Activated T-cell treated with anti-CD3 and anti-CD28 coated beads, Interleukin-2, amount 50 U/mL, for 1 hour (primary cell): ENCODE results near the gene FARP1.

Source experiments
- DNase-seq: peaks from one replicate; pipeline ENCODE4 v3.0.0-alpha.2; 2020

Gene FARP1

DNA sequence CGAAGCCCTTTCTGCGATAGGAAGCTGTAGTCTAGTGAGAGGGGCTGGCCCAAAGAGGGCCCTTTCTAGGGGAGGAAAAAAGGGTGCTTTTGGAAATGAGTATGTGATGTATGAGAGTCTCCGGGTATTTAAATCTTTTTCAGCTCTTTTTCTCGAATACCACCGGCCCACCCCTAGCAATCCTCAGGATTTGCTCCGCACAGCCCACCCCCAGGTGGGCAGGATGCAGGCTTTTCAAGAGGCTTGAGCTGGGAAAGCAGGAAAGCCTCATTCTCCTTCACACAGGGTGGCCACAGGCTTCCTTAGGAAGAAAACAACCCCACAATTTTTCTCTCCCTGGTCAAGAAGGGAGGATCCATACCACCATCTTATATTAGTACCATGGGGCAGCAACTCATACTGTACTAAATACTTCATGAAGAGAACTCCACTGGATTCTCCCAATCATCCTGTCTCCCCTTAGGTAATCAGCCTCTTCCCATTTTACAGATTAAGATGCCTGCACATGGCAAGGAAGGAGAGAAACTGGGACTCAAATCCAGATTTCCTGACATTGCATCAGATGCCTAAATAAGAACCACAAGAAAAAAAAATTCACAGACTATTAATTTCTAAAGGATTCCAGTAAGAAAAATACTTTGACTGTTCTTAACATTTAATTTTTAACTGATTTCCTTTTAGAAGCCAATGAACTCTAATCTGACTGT is 349.6 kb downstream of the FARP1 start:
- no peak for DNase-seq

DNA sequence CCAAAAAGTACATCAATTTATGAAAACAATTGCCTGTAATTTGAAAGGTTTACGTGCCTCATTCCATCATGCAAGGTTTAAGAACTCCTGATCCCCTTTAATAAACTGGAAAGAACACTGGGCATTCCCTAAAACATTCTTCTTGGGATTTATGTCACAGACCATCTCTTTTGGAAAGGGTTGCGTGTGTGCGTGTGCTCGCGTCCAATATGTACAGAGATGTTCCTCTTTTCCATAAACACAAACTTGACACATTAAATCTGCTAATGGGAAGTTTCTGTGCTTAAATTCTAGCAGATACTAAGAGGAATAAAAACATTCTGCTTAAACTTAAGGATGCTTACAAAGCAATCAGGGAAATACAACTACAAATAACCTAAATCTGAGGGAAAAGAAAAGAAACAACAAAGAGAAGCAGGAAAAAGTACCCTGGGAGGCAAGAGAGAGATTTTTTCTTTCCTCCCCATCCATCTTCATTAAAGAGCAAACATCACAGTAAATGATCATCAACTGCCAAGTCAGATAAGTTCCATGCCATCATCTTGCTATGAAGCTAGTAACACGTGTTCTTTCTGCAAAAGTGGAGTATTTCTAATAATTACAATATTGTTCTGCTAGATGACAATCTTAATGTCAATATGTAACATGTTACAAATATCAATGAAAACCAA is 350.3 kb downstream of the FARP1 start:
- DNase-seq, result no peak

DNA sequence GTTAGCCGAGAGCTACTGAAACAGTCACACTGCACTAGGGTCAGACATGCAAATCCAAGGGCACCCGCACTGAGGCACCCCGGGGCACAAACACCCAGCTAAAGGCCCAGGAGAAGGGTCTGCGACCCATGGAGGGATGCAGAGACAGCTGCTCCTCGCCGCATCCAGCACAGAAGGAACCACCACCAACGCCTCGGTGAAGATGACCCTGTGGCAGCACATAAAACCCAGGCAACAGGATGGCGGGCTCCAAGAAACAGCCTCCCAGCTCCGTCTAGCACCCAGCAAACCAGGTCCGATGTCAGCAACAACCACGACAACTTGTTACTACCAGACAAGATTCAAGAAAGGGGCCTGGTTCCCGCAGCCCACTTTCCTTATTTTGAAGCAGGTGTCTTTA is 351.9 kb downstream of the FARP1 start:
- DNase-seq, result no peak

DNA sequence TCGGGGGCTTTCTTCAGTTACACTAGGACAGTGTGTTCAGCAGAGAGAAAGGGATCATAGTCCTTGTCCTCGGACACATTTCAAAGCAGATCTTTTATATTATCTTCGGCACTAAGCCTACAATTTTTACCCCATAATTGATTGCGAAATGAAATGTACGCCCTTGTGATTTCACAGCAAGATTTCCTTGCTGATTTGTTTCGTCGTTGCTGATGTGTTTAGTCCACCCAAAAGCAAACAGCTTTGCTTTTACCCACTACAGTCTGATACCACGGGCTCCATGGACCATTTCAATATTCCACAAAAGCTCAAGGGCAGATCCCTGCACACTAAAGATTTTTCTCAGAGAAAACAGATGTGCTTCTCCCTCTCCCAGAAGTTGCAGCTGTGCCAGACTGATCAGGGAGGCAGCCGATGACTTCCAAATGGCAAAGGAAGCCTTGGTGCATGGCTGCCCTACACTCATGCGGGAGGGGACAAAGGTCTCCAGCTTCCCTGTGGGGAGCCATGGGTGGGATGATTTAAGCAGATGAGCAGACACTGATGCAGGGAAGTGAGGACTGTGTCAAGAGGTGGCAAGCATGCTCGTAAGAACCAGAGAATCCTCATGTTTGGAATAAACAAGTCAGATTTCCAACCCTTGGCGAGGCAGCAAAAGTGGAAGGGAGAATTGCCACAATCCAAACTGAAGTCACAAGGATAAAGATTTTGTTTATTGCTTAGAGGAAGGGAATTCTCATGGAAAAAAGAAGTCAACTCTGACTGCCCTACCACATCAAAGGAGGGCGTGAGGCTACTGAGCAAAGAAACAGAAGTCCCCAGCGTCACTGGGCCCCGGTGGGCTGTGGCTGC is 353.0 kb downstream of the FARP1 start:
- DNase-seq, result no peak

DNA sequence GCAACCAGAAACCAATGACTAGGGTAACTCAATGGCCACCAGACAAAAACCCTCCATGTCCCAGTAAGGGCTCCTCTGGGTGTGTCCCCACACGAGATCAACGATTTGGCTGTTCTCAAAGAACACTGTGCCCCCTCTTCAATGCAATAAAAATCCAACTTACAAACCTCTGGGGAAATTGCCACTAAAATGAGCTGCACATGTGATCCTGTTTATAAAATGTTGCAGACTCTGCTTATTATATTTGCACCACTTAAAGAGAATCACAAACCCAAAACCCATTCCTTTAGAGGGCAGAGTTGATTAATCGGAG is 353.5 kb downstream of the FARP1 start:
- DNase-seq, result no peak

DNA sequence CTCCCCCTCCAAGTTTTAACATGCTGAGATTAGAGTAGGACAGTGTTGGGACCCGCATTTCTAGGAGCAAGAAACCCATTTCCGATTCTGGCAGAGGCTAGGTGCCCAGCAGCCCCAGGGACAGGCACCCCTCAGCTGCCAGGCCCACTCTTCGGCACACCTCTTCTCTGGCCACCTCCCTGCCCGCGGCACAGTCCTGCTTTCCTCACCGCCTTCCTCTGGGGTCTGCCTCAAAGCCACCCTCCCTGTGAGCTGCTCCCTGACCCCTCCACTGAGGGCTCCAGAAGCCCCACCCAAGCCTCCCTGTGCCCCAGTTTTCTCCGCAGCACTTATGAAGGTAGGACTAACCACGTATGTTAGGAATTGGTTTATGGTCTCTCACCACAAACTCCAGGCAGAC is 354.1 kb downstream of the FARP1 start:
- no peak for DNase-seq

DNA sequence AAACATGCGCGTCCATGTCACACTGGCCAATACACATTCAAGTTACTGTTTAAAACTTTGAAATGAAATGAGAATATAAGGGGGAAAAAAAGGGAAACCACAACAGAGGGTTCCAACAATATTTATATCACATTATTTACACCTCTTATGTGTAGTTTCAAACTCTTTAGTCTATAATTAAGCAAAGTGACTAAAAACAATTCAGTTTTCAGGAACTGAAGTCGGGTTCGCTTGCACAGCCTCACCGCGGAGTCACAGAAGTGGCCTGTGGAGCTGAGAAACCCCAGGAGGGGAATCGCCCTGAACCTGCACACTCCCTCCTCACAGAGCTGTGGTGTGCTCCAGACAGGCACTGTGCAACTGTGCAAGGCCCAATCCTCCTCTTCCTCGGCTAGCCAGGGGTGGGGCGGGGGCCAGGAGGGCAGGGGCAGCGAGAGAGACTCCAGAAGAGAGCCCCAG is 358.1 kb downstream of the FARP1 start:
- DNase-seq, result no peak

DNA sequence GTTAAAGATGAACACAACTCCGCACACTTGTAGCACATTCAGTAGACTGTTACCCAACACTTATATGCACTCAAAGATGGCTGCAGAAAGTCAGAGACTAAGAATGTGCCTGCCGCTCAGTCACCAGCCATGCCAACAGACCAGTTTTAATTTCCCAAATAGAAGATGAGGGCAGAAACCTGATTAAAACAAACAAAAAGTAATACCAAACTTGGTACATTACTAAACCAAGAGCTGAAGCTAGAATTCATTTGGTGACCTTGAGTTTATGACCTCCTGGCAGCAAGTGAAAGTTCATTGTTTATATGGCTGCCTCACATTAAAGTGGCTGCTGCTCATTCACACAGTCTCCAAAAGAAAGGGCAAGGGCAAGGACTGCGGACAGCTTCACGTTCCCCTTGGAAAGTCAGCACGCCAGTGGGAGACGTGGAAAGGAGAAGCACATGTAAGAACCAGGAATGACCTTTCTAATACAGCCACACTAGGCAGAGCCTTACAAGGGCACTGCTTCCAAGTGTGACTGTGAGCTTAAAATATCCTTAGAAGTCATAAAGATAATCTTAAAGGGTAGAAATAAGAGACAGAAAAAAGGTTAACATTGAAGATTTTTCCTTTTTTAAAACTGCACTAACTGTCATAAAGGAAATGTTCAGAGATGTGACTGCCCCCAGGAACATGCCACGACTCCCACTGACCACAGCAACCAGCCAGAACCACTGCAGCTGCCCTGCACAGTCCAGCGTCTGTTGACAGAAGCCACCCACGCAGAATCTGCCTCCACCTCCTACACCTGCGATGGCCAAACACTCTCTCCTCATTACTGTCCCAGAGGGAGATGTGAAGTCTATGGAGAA is 360.5 kb downstream of the FARP1 start:
- no peak for DNase-seq

DNA sequence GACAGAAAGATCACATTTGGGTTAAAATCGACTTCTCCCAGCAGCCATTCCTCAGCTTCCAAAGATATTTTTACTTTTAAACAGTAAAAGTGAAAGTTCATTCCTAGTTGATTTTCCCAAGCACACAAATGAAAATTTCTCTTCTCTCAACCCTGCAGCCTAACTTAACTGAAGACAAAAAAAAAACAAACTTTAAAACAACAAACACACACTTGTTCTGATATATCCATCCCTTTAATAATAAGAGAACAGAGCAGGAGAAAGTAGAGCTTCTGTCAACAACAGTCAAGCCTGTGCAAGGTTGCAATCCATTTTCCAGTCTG is 361.1 kb downstream of the FARP1 start:
- no peak for DNase-seq

DNA sequence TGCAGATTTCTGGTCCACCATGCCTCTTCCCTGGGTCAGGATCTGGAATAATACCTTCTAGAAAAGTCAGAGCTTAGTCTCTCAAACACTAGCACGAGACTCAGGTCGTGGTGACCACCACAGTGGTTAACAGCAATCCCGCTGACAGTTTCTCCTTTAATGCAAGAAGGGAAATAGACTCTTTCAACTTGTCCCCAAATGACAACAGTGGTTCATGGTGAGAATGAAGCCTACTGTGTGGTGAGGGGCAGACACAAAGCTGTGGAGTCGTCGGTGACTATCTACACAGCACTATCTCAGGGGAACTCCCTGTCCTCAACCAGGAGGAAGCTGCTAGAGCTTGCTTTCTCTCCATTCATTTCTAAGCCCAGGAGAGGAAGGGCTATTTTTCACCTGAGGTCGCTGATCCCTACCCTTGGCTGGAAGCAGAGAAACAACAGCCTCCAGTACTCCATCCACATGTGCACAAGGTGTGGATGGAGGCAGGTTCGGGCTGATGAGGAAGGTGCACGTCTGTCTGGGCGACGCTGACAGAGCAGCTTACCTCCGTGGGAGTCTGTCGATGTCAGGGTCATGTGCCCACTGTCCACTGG is 361.6 kb downstream of the FARP1 start:
- DNase-seq, result no peak
